Panc1 (cell line): ENCODE data around the gene DIS3L2.

ENCODE experiments used
- CTCF ChIP-seq: fragments of 450-650 bp; IDR thresholded peaks from 2 replicates; pipeline ENCODE4 v1.5.1; 2017; ENCODE audit warnings: mild to moderate bottlenecking
- POLR2AphosphoS5 ChIP-seq: IDR thresholded peaks from 2 replicates; pipeline ENCODE4 v1.6.1; 2012; ENCODE audit warnings: mild to moderate bottlenecking, low read depth, low read length, moderate library complexity
- SIN3A ChIP-seq: IDR thresholded peaks from 2 replicates; pipeline ENCODE4 v1.6.1; 2012; ENCODE audit warnings: low read depth, mild to moderate bottlenecking, low read length, moderate library complexity, borderline replicate concordance; ENCODE audit not compliant: insufficient read depth
- TF ChIP-seq, protein P1 (sequence below), 2 experiments: IDR thresholded peaks; 2 replicates each; pipeline ENCODE4 v1.6.1; 2011 to 2012; ENCODE audit warnings: low read depth in 2 of 2, control low read depth in 1 of 2, low read length in 1 of 2, mild to moderate bottlenecking in 1 of 2, moderate library complexity in 1 of 2; ENCODE audit not compliant: insufficient read depth in 1 of 2

DNA sequence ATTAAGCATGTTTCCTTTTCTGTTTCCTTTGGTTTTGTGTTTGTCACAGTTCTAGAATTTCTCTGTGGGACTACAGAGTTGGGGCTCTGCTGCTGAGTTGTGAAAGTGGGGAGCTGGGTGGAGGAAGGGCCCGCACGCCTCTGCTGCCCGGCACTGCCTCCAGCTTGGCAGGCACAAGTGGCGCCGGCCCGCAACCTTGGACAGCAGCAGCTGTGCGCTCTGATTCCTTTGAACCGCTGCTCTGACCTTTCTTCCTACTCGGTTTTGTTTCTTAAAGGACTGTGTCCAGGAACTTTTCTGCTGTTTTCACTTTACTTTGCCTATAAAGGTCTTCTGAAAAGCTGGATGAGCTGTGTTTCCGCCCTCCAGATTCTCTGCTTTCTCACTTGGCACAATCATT is 279.4 kb downstream of the DIS3L2 start:
- TF ChIP-seq CTCF (no peak), SIN3A (no peak), POLR2AphosphoS5 (no peak)
- TF ChIP-seq, protein P1, sequence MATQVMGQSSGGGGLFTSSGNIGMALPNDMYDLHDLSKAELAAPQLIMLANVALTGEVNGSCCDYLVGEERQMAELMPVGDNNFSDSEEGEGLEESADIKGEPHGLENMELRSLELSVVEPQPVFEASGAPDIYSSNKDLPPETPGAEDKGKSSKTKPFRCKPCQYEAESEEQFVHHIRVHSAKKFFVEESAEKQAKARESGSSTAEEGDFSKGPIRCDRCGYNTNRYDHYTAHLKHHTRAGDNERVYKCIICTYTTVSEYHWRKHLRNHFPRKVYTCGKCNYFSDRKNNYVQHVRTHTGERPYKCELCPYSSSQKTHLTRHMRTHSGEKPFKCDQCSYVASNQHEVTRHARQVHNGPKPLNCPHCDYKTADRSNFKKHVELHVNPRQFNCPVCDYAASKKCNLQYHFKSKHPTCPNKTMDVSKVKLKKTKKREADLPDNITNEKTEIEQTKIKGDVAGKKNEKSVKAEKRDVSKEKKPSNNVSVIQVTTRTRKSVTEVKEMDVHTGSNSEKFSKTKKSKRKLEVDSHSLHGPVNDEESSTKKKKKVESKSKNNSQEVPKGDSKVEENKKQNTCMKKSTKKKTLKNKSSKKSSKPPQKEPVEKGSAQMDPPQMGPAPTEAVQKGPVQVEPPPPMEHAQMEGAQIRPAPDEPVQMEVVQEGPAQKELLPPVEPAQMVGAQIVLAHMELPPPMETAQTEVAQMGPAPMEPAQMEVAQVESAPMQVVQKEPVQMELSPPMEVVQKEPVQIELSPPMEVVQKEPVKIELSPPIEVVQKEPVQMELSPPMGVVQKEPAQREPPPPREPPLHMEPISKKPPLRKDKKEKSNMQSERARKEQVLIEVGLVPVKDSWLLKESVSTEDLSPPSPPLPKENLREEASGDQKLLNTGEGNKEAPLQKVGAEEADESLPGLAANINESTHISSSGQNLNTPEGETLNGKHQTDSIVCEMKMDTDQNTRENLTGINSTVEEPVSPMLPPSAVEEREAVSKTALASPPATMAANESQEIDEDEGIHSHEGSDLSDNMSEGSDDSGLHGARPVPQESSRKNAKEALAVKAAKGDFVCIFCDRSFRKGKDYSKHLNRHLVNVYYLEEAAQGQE (IDR thresholded peaks at IDR 0.05; ENCODE audit: insufficient read depth in 1 of 2, low read depth in 2 of 2, low read length in 1 of 2), result no peak
